NCI-H146 (cell line): ENCODE results near the gene MED14.

ENCODE experiments used
- DNase-seq: peaks from one replicate; lab custom pipeline; 2025; lab: John Stamatoyannopoulos, UW

MED14 gene

DNA sequence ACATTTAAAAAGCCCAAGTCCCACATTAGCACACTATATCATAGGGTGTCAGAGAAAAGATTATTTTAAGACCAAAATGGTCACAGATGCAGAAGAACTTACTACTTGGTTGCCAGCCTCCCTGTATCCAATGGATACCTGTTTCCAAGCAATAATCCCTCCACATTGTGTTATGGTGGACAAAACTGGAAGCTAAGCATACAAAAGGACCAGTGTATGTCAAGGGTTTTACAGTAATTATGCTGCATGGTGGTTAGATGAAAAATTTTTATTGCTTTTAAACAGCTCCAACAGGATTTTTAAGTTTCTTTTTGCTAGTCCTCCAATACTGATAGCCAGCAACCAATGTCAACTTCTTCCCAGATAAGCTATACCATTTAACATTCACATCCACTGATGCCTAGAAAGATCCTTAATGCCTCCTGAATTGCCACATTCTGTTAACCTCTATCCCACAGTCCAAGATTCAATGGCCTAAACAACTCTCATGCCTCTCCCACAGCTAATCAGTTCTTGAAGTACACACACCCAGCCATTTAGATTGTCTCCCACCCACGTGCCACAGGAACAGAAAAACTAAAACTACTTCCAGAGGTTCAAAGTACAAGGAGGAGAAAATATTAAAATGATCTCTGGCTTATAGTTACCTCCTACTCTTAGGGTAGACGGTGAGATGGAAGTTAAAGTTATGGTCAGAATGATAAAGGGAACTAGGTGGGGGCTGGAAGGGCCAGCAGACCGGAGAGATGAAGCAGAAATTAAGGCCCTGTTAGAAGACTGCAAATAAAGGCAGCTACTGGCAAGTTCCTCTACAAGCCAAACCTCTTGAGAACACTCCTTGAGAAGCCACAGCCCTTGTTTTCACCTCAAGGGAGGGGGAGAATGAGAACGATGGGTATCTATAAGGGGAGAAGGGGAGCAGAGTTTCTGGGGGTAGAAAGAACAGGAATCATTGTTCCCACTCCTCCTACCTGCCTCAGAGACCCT lies 5.5 kb downstream of the MED14 start:
- no peak for DNase-seq

DNA sequence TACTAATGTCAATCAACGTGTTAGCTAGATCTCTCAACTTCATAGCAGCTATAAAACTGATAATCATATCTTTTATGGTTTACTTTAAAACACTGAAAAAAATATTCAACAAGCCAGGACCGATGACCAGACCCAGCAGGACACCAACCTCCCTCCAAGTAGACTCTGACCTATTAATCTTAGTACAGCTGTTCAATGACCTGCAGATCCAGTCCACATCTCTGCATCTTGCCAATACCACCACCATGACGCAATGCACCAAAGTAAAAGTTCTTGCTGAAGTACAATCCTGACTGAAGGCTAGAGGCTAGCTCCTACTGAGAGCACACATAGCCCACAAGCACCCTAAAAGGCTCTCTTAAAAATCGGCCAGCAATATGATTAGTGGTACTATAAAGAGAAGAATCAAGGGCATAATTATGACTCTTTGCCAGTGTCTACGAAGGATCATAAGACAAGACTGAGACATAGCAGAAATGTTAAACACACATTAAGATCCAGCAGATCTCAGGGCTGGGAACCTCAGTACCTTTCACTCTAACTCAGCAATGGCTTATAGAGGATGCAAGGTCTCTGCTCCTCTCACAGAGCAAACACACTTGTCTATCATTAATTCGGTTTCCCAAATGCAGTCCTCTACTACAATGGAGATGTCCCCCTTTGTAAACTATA lies 7.6 kb downstream of the MED14 start:
- DNase-seq, result no peak

DNA sequence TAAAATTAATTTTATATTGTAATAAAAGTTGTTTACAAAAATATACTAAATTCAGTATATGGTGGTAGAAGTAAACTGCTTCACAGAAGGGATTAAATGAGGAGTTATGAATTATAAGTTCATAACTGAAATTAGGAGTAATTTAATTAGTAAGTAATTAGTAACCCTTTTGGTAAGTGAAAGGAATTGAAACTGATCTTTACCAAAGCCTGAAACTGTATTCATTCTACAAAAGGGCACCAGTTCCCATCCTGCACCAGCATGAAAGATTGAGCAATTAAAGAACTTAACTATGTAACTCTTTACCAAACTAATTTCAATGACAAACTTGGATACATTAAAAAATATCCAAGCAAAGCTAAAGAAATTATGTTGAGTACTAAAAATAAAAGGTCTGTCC lies 8.2 kb downstream of the MED14 start:
- DNase-seq, result no peak

DNA sequence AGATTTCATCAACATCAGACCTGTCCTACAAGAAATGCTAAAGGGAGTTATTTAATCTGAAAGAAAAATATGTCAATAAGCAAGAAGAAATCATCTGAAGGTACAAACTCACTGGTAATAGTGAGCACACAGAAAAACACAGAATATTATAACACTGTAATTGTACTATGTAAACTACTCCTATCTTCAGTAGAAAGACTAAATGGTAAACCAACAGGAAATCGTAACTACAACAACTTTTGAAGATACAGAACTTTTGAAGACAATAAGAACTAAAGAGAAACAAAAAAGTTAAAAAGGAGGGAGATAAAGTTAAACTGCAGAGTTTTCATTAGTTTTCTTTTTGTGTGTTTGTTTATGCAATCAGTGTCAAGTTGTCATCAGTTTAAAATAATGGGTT lies 12.4 kb downstream of the MED14 start:
- no peak for DNase-seq

DNA sequence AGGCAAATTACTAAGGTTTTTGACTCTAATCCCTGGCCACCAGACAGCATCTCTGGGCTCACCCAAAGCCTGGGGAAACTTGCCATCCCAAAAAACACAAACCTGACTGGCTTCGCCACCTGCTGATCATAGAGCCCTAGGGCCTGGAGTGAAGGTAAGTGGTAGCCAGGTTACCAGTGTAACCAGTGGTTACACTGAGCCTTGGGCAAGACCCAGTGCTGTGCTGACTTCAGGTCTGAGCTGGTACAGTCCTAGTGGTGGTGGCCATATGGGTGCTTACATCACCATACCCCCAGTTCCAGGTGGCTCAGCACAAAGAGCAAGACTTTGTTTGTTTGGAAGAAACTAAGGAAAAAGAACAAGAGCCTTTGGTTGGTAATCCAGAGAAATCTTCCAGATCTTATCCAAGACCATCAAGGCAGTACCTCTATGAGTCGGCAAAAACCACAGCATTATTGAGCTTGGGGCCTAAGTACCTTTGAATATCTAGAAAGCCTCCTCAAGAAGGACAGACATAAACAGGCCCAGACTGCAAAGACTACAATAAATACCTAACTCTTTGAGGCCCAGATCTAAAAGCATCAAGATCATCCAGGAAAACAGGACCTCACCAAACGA lies 13.7 kb downstream of the MED14 start:
- no peak for DNase-seq

DNA sequence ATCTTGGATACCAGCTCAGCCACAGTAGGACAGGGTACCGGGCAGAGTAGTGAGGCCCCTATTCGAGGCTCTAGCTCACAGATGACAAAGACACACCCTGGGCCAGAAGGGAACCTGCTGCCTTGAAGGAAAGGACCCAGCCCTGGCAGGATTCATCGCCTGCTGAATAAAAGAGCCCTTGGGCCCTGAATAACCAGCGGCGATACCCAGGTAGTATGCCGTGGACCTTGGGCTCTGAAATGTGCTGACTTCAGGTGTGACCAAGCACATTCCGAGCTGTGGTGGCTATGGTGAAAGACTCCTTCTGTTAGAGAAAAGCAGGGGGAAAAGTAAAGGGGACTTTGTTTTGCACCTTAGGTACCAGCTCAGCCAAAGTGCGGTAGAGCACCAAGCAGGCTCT lies 14.6 kb downstream of the MED14 start:
- DNase-seq, result no peak

DNA sequence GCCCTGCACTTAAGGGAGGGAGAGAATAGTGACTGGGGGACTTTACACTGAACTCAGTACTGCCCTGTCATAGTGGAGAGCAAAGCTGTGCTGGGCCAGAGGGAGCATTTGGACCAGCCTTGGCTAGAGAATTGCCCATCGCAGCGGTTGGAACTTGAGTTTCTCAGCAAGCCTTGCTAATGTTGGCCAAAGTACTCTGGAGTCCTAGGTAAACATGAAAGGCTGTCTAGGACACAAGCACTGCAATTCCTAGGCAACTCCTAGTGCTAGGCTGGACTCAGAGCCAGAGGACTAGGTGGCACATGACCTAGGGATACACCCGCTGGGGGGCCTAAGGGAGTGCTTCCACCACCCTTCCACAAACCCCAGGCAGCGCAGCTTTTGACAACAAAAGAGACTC lies 15.0 kb downstream of the MED14 start:
- no peak for DNase-seq

DNA sequence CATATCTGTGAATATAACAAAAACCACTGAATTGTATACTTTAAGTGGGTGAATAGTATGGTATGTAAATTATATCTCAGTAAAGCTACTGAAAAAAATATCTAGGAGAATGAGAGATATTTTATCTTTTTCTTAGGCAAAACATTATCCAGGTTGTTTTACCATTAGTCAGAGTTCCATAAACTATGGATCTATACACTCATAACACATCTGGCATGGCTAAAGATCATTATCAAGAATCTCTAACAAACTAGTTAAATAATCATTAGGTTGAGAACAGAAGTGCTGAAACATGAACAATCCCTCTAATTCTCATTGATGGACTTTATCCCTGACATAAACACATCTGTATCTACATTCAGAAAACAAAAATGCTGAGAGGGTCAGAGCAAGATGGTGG lies 15.6 kb downstream of the MED14 start:
- no peak for DNase-seq

DNA sequence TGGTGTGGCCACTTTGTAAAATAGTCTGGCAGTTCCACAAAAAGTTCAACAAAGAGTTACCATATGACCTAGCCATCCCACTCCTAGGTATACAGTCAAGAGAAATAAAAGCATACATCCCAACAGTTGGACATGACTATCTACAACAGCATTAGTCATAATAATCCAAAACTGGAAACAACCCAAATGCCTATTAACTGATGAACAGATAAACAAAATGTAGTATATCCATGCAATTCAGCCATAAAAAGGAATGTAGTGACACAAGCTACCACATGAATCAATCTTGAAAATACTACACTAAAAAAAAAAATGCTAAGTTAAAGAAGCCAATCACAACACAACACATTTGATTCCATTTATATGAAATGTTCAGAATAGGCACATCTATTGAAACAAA lies 16.1 kb downstream of the MED14 start:
- no peak for DNase-seq

DNA sequence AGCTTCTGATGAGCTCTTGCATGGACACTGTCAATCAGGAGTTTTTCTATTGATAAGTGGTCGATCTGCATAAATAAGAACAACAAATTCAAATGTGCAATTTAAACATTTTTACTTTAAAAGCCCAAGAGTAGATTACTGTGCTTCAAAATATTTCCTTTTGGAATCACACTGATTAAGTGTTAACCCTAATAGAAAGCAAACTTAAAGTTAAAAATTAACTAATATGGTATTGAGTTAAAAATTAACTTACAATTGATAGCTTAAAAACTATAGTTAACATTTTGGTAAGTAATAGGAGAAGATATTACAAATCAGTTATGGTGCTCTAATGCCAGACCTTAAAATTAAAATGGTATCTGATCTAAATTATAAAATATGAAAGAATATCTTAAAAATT lies 25.9 kb downstream of the MED14 start:
- no peak for DNase-seq

DNA sequence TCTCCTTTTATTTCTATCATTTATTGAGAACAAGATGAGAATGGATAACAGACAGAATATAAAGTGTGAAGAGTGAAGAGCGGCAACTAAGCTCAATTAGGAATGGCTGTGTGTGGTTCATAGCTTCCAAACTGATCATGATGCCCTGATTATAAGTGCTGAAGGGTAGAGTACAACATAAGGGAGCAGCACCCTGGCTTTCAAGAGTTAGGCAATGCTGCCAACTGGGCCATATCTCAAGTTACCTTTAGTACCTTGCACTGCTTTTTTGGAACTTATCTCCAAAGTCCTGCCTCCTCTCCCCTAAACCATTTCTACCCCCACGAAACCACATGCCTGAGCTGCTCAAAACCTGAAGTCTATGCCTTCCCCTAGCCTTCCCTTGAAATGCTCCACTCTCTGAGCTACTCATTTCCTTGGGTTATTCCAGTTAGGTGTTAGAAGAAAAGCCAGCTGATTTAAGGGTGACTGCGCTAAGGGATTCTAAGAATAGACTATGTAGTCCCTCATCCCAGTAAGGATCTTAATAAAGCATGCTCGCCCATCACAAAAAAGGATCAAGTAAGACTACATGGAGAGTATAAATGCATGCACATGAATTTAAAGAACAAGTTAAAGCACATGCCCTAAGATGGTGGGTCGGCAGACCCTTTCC lies 29.6 kb downstream of the MED14 start:
- no peak for DNase-seq

DNA sequence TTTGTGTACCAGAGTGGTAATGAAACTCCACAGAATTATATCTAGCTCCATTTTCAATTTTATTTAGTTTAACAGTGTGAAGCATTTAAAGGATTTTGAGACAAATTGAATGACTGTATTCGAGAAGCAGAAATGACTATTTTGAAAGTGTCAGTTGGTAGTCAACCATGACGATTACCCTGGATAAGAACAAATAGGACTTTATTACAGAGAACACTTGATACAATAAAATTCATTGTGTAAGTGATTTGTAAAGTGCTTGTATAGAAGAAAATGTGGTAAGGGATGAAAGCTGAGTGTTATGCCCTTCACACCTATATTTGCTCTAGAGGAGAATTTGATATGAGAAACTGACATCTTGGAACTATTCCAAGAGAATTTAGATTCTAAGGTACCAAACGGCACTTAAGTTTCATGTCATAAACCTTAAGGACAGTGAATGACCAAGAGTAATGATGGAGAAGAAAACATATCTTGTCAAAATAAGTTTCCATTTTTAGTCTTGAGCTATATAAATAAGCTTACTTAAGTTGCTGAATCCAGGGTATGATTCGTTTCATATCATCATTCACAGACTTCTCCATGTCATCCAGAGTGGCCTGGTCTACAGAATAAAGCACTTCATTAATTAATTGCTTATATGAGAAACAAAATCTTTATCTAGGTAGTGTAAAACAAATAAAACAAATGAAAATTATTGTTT lies 34.6 kb downstream of the MED14 start:
- no peak for DNase-seq

DNA sequence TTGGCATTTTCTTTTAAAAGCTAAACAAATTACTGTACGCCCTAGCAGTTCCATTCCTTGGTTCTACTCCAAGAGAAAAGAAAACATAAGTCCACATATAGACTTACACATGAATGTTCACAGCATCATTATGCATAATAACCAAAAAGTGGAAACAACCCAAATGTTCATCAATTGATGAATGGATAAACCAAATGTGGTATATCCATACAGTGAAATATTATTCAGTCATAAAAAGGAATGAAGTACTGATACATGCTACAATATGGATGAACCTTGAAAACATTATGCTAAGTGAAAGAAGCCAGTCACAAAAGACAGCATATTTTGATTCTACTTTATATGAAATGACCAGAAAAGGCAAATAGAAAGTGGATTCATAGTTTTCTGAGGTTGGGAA lies 36.5 kb downstream of the MED14 start:
- no peak for DNase-seq

DNA sequence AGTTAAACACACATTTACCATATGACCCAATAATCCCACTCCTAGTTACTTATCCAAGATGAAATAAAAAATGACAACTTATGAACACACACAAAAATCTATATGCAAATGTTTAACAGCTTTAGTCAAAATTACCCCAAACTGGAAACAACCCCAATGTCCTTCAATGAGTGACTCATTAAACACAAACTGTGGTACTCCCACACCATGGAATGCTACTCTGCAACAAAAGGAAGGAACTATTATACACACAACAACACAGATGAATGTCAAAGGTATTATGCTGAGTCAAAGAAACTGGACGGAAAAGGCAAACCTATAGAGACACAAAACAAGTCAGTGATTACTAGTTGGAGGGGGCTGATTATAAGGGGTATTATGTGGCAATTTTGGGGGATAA lies 40.5 kb downstream of the MED14 start:
- DNase-seq, result no peak

DNA sequence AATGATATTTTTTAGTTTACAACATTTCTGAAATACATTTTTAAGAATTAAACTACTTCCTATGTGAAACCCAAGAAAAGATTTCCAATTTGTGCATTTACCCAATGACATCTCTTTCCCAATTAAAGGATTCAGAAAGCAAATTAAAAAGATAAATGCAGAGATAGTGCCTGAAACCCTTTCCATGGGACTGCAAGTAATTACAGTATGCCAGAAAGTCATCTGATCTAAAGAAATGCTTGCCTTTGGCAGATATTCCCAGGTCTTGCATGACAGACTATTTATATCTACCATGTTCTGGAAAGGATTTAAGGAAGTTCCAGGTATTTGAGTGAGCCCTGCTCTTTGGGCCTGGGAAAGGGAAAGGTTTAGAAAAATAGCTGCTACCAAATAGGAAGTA lies 46.4 kb downstream of the MED14 start:
- DNase-seq, result no peak

DNA sequence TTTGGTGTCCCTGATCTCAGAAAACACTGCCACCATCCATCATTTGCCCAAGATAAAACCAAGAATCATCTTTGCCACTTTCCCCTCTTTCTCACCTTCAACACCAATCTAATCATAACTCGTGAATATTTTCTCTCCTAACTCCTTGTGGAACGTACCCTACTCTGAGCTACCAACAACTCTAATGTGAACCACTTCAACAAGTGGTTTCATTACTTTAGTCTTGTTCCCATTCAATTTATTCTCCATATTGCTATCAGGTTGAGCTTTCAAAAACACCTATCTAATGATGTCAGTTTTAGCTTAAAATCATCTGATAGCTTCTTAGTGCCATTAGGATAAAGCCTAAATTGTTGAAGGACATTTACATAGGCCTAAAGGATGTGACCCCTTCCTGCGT lies 48.2 kb downstream of the MED14 start:
- DNase-seq, result no peak

DNA sequence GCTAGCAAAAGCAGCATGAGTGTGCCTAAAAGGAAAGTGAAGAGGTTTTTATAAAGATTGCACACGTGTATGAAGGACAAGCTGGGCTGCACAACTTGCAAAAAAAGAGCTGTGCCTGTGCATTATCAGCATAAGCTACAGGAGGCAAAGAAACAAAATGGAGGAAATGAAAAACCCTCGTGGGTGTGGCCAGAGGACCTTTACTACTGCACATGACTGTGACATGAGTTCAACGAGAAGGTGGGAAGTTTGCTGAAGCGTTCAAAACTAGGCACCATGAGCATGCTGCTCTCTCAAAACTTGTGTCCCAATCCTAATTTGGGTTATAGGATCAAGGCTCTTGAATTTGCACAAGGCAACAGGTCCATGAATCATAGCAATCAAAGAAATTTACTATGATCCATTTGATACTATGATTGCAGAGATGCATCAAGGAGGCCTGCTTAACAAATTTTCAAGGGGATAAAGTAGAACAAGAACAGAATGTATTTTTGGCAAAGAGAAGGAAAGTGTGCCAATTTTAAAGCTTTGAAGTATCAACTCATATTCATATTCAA lies 49.9 kb downstream of the MED14 start:
- no peak for DNase-seq

DNA sequence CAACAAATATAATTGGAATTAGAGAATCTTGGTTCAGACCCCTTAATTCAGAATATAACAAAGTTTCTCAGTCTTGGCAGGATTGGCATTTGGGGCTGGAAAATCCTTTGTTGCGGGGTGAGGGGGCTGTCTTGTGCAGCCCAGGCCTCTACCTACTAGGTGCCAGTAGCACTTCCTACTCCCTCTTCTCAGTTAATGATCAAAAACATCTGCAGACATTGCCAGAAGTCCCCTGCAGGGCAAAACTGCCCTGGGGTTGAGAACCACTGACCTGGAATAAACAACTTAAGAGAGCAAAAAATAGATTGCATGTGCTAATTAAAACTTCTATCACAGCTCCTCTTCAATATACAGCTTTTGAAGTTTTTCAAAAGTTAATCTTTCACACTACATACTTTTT lies 51.2 kb downstream of the MED14 start:
- DNase-seq, result no peak

DNA sequence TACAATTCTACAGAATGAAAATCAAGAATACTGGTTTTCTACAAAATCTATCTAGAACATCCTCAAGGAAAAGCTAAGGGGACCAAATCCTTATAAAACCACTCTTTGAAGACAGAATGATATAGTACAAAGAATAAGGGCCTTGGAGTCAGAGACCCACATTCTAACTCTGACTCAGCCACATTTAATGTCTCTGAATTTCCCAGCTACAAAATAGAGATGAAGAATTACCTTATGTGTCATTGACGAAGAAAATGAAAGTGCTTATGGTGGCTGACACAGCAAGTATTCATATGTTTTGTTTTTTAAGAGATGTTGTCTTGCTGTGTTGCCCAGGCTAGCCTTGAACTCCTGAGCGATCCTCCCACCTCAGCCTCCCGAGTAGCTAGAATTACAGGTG lies 52.1 kb downstream of the MED14 start:
- no peak for DNase-seq

DNA sequence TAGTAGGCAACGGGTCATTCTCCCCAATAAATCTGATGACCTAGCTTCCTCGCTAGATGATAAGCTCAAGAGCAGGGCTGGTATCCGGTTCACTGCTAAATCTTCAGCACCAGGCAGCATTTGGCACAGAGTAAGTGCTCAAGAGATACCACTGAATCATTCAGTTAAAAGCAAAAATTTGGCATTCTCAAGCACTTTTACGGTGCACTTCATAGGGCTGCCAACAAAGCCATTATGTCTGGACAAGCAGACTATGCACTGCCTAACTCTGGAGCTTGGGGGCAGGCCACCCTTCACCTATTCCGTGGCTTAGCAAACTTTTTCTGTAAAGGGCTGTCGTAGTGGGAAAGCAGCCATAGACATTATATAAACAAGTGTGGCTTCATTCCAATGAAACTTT lies 64.2 kb downstream of the MED14 start:
- no peak for DNase-seq

DNA sequence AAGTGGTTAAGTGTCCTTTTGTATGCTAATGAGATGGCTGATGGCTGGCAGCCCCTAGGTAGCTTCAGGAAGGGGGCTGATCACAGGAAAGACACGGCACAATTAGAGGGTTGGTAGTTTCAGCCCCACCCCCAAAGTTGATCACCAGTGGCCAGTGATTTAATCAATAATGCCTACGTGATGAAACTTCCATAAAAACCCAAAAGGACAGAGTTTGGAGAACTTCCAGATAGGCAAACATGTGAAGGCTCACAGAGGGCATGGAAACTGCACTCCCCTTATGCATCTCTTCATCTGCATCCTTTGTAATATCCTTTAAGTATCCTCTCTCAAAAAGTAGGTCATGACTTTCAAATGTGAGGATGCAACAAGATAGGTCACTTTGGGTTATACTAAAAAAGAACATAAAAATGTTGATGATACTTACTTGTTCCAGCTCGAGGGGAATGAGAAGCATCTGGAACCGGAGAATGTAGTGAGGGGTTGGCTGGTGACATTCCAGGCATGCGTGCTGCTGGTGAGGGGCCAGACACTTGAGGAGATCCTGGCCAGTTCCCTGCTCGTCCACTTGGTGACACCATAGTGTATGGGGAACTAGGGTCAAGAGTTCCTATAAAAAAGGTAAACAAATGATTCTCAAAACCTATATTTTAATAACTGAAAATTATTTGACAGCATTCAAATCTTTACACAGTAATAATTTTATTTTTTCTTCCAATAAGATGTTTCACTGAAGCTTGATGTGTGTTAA lies 71.3 kb downstream of the MED14 start:
- no peak for DNase-seq
